Measurements from ENCODE around the gene RPL13. TPM values are rescaled to one million over a fixed set of nuclear protein-coding genes. Genes with fewer than 3 reads are reported as not detected.

The RPL13 gene
- polyA plus RNA-seq, 3 donors: 1,251 to 2,437 (median 1,329) TPM

GRCh38 chr16:89565506-89566372 lies 5.3 kb downstream of the RPL13 start:
- peak overlapping the region; percentile 71 for H3K4me2 ChIP-seq (replicated peaks; ENCODE audit: extremely low read depth, low read length, poor library complexity, severe bottlenecking)
- Mint-ChIP-seq H3K27ac (peak overlapping the region in 1 of 7 donors; percentile 36), H3K9me3 (no peaks in the 10 kb centered on the region), H3K4me1 (peaks cover 51% of the 10 kb centered on the region), H3K27me3 (ENCODE audit: low read depth in 3 of 3) (peaks cover 6 to 11% (median 7%) of the 10 kb centered on the region in 3 donors), H3K4me3 (peak overlapping the region; percentile 57 to 72), H3K36me3 (peaks cover 41 to 43% of the 10 kb centered on the region in 2 donors)
- TF ChIP-seq CTCF (IDR thresholded peaks at IDR 0.05): peak; percentile 68
- DNase-seq: peak; percentile 23 to 59 (median 25)
- peaks cover 27 to 45% of the 10 kb centered on the region in 2 donors for H3K4me1 ChIP-seq (ENCODE audit: control insufficient read depth in 1 of 2, insufficient read depth in 2 of 2, low read length in 2 of 2)
- H3K27ac ChIP-seq (ENCODE audit: low read depth in 1 of 2, low read length in 2 of 2): no peak overlapping the region
- peaks cover 19% of the 10 kb centered on the region for H3K79me2 ChIP-seq (ENCODE audit: insufficient read depth, low read length)
- intact Hi-C loops (cut with micrococcal nuclease): no loop called here
- peaks cover 35 to 36% of the 10 kb centered on the region in 2 donors for H3K36me3 ChIP-seq (replicated peaks in 1 of 2; ENCODE audit: control insufficient read depth in 1 of 2, insufficient read depth in 2 of 2, low read length in 2 of 2)
- peaks cover 0 to 2% of the 10 kb centered on the region in 2 donors for H3K27me3 ChIP-seq (ENCODE audit: control insufficient read depth in 2 of 2, insufficient read depth in 2 of 2, low read length in 2 of 2)
- peak overlapping the region; percentile 56 for H2AFZ ChIP-seq (ENCODE audit: insufficient read depth, low read depth, low read length, poor library complexity, severe bottlenecking)
- peaks cover 55% of the 10 kb centered on the region for H4K20me1 ChIP-seq (ENCODE audit: insufficient read depth, low read length)
- H3K9me3 ChIP-seq (replicated peaks in 1 of 2; ENCODE audit: control insufficient read depth in 1 of 2, insufficient read depth in 1 of 2, low read length in 2 of 2): no peaks in the 10 kb centered on the region
- H3K4me3 ChIP-seq (replicated peaks in 1 of 3; ENCODE audit: low read depth in 2 of 3, low read length in 3 of 3): peak overlapping the region in 1 of 3 experiments; percentile 59
- peak overlapping the region; percentile 51 for H3K9ac ChIP-seq (ENCODE audit: insufficient read depth, low read length, poor library complexity, severe bottlenecking)
- WGBS (ENCODE audit: insufficient coverage): 2% methylated on average over 43 of the region's 46 CpGs

DNA sequence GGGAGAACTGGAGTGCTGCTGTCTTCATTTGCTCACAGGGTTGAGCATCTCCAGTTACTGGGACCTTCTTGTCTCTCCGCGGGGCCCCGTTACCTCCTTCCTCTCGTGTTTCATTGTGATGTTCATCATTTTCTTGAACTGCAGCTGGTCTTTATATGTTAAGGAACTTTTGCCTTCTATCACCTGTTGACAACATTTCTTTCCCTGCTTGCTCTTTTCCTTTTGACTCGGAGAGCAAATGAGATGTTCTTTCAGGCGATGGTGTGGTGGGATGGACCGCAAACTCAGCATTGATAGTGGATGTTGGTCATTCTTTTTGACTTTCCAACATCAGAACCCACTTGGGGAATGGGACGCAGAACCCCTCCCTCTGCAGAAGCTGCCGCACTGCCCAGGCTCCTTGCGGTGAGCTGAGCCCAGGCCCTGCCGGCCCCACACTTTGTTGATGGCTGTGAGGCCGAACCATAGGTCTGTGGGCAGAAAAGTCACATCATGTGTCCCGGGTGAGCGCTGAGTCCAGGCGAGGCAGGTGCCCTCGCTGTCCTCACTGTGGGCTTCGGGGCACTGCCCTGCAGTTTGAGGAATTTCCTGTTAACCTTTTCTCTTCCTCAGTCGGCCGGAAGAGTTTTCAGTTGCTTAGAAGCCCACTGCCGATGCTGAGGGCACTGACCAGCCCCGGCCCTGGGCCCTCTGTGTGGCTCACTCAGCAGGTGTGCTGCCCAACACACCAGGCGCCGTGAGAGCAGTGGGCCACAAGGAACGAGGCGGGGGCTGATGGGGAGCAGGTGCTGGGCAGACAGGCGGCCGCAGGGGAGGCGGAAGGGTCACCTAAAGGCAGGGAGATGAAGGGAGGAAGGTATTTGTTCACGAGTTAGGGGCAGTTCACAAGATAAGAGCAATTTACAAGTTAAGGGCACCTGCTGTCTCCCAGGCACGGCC lies 7.4 kb downstream of the RPL13 start:
- Histone ChIP-seq H3K9me3 (replicated peaks in 1 of 2; ENCODE audit: control insufficient read depth in 1 of 2, insufficient read depth in 1 of 2, low read length in 2 of 2) (no peaks in the 10 kb centered on the region), H3K36me3 (replicated peaks in 1 of 2; ENCODE audit: control insufficient read depth in 1 of 2, insufficient read depth in 2 of 2, low read length in 2 of 2) (peaks cover 20 to 21% of the 10 kb centered on the region in 2 donors), H2AFZ (ENCODE audit: insufficient read depth, low read depth, low read length, poor library complexity, severe bottlenecking) (no peak overlapping the region), H3K4me1 (ENCODE audit: control insufficient read depth in 1 of 2, insufficient read depth in 2 of 2, low read length in 2 of 2) (peaks cover 18 to 26% of the 10 kb centered on the region in 2 donors), H3K27me3 (ENCODE audit: control insufficient read depth in 2 of 2, insufficient read depth in 2 of 2, low read length in 2 of 2) (peaks cover 0 to 3% of the 10 kb centered on the region in 2 donors), H3K4me2 (replicated peaks; ENCODE audit: extremely low read depth, low read length, poor library complexity, severe bottlenecking) (no peak overlapping the region), H3K4me3 (replicated peaks in 1 of 3; ENCODE audit: low read depth in 2 of 3, low read length in 3 of 3) (no peak overlapping the region), H4K20me1 (ENCODE audit: insufficient read depth, low read length) (peaks cover 33% of the 10 kb centered on the region), H3K79me2 (ENCODE audit: insufficient read depth, low read length) (no peaks in the 10 kb centered on the region), H3K27ac (ENCODE audit: low read depth in 1 of 2, low read length in 2 of 2) (no peak overlapping the region), H3K9ac (ENCODE audit: insufficient read depth, low read length, poor library complexity, severe bottlenecking) (no peak overlapping the region)
- Mint-ChIP-seq H3K27ac (no peak overlapping the region), H3K36me3 (peaks cover 26 to 27% of the 10 kb centered on the region in 2 donors), H3K9me3 (no peaks in the 10 kb centered on the region), H3K27me3 (ENCODE audit: low read depth in 3 of 3) (peaks cover 17 to 21% (median 19%) of the 10 kb centered on the region in 3 donors), H3K4me3 (no peak overlapping the region), H3K4me1 (peaks cover 44% of the 10 kb centered on the region)
- DNase-seq: no peak
- TF ChIP-seq CTCF (IDR thresholded peaks at IDR 0.05): no peak
- 97% methylated on average over 13 of the region's 30 CpGs for WGBS (ENCODE audit: insufficient coverage)
- intact Hi-C loops (cut with micrococcal nuclease): no loop called here
